Activated CD4-positive, alpha-beta T cell treated with anti-CD3 and anti-CD28 coated beads, Interleukin-2, amount 50 U/mL, for 1 hour (primary cell): ENCODE measurements around the gene TRIM49D1.
"Not testable (repeated sequence)": the region's sequence is repeated elsewhere in the genome, so short reads cannot be mapped to it uniquely, and the experiment has no call there.

Experiments
- DNase-seq: peaks from one replicate; pipeline ENCODE4 v3.0.0-alpha.2; 2020

Gene TRIM49D1, protein sequence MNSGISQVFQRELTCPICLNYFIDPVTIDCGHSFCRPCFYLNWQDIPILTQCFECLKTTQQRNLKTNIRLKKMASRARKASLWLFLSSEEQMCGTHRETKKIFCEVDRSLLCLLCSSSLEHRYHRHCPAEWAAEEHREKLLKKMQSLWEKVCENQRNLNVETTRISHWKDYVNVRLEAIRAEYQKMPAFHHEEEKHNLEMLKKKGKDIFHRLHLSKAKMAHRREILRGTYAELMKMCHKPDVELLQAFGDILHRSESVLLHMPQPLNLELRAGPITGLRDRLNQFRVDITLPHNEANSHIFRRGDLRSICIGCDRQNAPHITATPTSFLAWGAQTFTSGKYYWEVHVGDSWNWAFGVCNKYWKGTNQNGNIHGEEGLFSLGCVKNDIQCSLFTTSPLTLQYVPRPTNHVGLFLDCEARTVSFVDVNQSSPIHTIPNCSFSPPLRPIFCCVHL

DNA sequence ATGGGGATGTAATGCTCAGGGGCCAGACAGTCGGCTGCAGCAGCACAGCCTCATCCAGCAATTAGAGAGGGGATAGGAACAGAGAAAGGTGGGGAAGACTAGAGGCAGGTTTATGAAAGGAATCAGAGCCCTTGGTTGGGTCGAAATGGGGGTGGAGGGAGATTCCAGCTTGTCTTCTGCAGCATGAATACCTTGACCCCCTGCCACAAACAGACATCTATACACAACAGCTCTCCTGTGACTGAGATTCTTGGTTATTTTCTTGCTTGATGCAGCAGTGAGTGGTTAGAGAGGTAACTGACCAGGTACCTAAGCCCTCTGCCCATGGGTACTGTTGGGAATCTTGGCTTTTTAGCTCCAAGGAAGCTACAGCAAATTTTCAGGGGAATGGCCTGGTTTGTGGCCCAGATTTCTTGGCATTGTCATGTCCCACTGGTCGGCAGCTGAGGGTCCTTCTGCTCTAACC lies at the start of gene TRIM49D1:
Gene TRIM49D1, minus strand, starts transcription at position 51 of the 466 bp plus-strand sequence. CDS start 4,535 bp downstream, outside the sequence.
- no peak for DNase-seq

DNA sequence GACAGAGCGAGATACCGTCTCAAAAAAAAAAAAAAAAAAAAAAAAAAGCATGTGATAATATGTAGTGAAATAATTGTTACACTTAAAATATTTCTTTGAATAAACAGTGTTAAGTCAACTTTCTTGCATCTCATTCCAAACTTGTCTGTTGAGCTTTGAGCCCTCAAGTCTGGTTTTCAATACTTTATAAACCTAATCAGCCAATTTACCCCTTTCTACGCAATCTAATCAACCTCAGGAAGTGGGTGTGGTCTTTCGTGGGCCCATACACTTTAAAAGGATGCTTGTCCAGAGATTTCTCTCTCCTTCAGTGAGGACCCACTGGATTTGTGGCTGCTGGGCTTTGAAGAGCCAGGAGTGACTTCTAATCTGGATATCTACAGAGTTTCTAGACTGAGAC lies 43.7 kb upstream of the TRIM49D1 start, which contains the start of gene TRIM64:
Gene TRIM64, plus strand, starts transcription at position 301 of the 400 bp plus-strand sequence. CDS start 2,467 bp downstream, outside the sequence.
- DNase-seq: not testable (repeated sequence)

- not testable (repeated sequence) for DNase-seq
These were observed 38.8 kb upstream of the TRIM49D1 start for GRCh38 chr11:89960833-89961232.

GRCh38 chr11:89923764-89924163 lies 1.7 kb upstream of the TRIM49D1 start, which contains the start of gene TRIM49D2:
TSS of gene TRIM49D2 (plus strand) at chr11:89924064. CDS start at chr11:89926762, 2,698 bp downstream.
- DNase-seq: not testable (repeated sequence)

- DNase-seq: not testable (repeated sequence)
These were observed 21.2 kb downstream of the TRIM49D1 start for GRCh38 chr11:89900809-89901208.

- not testable (repeated sequence) for DNase-seq
These were observed 28.8 kb downstream of the TRIM49D1 start for GRCh38 chr11:89893245-89893644.

- not testable (repeated sequence) for DNase-seq
These were observed 44.5 kb downstream of the TRIM49D1 start for GRCh38 chr11:89877511-89877910.

DNA sequence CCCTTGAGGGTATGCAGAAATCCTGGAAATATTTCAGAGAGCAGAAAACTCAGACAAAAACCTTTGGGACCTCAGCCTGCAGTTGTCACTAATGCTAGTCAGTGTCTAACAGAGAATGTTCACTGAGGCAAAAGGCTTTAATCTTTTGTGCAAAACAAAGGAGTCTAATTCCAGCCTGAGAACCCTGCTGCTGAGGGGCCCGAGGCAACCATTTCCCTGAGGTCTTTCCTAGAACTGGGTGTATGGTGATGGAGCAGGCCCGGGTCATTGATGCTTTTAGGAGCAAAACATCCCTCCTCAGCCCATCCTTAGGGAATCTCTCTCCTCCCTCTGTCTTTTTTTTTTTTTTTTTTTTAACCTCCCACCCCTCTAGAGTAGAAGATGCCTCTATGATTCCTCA lies 49.5 kb downstream of the TRIM49D1 start:
- DNase-seq: not testable (repeated sequence)

DNA sequence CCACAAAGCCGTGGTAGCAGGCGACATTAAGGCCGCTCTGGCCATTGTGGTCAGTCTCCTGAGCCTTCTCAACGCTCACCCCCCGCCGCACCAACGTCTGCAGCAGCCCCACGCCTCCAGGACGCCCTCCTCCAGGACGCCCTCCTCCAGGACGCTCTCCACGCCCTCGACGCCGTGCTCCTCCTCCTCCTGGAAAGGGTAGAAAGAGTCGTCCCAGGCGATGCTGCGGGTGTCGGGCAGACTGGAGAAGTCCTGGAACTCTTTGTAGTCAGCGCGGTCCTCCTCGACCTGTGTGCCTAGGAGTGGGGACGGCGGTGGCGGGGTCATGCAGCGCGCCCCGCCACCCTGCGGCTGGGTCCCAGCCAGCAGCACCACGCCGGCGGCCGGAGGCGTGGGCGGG lies 56.8 kb downstream of the TRIM49D1 start:
- DNase-seq: not testable (repeated sequence)

DNA sequence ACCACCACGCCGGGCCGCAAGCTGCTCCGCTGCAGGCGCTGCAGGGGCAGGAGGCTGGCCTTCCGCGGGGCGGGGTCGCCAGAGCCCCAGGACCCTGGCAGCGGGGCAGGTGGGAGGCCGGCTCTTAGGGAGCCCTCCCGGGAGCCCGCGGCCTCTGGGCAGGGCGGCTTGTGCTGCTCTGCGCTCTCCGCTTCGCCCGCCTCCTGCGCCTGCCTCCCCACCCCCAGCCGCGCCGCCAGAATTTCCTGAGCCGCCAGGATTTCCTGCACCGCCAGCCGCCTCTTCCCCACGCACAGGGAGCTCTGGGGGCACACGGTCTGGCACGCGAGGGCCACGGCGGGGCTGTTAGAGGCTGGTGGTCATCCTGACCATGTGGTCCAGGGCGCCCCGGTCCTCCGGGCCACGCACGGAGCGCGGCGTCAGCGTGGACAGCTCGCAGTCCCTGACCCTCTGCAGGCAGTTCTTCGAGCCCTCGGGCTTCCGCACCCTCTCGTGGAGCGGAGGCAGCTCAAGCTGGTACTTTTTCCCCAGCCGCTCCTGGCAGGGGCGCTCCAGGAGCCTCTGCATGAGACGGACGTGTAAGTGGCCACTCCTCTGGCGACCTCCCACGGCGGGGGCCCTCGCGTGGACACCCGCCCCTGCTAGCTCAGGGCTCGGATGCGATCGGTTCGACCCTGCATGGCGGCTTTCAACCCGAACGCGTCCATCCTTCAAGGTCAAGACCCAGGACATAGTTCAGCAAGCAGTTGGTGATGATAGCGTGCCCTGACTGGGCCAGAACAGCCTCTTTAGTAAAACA lies 57.9 kb downstream of the TRIM49D1 start:
- DNase-seq: not testable (repeated sequence)
